HG03521 (cell line): ENCODE results near the gene SUGP1.

Experiments
- ATAC-seq: cut with Tn5 transposase; IDR thresholded peaks from one replicate; pipeline ENCODE4 v1.9.1; 2021; ENCODE audit warnings: mild to moderate bottlenecking, moderate library complexity; ENCODE audit not compliant: unreplicated experiment

Gene SUGP1

DNA sequence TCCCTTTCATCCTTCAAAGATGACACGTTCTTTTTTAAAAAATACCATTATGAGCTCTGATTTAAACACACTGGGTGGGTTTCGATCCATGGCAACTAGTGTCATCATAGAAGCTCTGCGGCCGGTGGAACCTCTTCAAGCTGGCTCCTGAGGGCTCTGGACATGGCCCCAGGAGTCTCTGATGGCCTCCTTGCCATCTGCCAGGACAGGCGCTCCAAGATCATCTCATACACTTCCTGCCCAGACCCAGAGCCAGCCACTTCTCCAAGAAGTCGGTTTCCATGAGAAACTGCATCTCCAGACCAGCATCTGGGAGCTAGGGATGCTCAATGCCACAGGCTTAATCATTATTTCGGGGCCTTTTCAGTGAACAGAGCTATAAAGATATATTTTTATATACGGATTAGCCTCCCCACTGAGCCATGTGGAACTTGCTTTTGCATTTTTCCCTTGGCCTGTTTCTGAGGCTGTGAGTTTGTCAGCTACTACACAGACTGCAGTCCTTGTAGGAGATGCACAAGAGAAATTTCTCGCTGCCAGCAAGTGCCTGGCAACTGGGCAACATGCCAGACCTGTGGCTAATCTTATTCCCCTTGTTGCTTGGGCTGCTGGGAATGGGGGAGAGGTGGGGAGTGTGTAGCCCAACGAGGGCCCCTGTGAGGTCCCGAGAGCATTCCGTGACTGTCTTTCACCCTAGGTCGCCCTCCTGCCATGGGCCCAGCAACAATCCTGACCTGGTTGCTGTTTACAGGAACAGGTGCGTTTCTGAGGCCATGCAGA, 15.9 kb downstream of the SUGP1 start:
- no peak for ATAC-seq

DNA sequence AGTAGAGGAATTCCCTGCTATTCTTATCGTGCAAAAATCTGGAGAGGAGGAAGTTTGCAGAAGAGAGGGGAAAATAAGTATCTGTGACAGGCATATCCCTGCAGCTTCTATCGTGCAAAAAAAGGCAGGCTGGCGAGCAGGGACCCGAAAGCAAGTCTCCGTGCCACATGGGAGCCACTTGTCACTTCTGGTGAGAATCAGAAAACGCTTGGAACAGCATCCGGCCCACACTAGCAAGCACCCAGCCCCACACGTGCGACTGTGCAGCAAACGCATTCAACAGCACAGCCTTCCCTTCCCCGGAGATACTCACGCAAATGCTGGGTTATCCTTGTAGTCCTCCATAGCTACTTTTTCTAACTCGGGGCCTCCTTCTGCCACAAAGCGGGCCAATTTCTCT, 16.9 kb downstream of the SUGP1 start:
- no peak for ATAC-seq

DNA sequence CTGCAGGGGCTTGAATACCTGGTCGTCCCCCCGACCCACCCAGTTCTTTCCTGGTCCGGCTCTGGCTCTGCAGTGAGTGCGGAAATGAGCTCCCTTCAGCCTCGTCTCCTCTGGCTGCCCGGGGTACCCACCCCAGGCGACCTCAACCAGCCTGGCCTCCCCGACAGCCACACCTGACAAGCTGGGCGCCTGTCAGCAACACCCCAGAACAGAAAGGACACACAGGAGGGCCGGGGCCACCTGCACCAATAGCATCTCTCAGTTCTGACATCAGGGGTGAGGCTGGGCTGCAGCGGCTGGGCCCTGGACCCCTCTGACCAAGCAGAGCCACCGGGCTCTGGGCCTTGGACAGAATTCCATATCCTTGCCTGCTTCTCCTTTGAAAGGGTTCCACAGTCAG, 19.7 kb downstream of the SUGP1 start:
- ATAC-seq, result no peak

DNA sequence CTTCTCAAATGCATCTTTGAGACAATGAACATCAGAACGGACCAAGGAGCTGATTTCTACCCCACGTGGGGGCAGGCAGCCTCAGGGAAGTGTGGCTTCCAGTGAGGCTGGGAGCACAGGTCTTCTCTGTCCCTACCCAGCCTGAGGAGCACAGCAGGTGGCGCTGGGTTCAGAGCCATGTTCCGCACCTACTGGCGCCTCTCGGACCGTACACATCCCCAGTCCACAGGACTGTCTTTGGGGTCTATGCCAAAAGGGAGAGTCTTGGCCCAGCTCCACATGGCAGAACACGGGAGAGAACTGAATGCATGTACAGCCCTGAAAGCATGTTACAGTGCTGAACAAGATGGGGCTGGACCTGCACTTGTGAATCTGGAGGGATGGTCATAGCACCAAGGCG, 22.6 kb downstream of the SUGP1 start:
- ATAC-seq, result no peak

DNA sequence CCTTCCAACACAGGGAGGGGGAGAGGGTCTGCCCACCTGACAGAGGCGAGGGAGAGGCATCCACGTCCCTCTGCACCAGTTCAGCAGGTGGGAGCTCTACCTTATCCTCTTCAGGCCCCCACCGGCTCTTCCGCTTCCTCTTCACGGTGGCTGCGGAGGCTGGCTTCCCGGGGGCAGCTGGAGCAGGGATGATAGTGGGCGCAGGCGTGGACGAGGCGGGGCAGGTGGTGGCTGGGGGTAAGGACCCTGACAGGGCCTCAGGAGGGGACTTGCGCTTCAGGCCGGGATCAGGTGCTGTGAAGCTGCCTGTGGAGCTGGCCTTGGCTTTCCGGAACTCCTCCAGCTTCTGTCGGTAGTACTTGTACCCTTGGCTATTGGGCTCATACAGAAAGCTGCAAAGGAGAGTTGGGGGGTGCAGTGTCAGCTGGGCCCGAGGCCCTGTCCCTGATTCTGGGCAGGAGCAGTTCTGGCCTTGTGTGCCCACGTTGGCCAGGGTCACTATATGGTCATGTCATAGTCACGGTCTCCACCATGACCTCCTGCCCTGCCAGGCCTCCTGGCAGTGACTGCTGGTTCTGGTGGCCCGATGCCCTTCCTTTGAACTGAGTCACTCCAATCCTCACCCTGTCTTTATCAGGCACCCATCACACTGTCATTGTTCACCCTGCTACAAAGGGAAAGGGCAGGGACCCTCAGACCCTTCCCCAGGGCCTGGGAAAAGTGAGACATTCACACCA, 23.2 kb downstream of the SUGP1 start:
- ATAC-seq, result no peak

- ATAC-seq, result no peak
Observed at GRCh38 chr19:19294914-19295313, 25.4 kb downstream of the SUGP1 start.

DNA sequence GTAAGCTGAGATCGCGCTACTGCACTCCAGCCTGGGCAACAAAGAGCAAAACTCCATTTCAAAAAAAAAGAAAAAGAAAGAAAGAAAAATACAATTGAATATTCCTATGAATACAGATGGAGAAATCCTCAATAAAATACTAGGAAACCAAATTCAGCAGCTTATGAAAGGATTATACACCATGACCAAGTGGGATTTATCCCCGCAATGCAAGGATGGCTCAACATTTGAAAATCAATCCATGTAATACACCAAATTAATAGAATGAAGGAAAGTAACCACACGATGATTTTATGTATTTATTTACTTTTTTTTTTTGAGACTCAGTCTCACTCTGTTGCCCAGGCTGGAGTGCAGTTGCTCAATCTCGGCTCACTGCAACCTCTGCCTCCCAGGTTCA, 27.7 kb downstream of the SUGP1 start:
- no peak for ATAC-seq

GRCh38 chr19:19285686-19286085, 34.6 kb downstream of the SUGP1 start:
- no peak for ATAC-seq

- ATAC-seq, result no peak
Observed at GRCh38 chr19:19280561-19280960, 39.7 kb downstream of the SUGP1 start.

DNA sequence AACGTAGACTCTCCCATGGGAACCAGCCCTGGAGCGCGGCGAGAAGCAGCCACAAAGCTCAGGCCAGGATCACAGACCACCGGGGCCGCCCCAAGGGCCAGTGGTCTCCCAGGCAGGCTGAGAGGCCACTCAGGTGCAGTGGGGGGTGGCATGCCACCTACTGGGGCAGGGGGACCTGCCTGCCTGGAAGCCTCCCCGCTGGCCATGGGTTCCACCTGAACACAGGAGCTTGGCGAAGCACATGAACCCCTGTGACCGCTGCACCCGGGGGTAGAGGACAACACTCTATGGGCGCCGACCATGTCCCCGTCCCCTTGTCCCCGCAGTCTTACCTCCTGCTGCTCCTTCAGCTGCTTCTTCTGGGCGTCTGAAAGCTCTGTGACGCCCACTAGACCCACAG, 40.5 kb downstream of the SUGP1 start:
- no peak for ATAC-seq

DNA sequence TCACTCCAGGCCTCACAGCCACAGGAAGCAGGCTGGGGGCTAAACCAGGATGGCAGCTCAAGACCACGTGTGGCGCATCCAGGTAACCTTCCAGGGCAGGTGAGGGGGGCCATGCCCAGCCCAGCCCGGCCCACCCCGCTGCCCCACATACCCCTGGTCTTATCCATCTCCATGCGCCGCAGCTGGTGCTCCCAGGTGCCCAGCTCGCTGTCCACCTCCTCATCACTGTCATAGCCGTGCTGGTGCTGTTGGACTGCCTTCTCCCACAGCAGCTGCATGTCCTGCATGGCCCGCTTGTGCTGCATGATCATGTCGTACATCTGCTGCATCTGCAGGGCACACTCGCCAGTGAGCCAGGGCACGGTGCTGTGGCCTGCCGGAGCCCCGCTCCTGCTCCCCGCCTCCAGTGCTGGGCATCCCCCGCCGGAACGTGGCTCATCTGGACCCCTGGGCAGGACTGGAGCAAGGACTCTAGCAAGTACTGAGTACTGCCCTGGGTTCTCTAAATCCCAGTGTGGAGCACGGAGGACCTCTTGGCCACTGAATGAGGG, 41.2 kb downstream of the SUGP1 start:
- no peak for ATAC-seq

GRCh38 chr19:19278315-19278714, 42.0 kb downstream of the SUGP1 start:
- ATAC-seq, result no peak

GRCh38 chr19:19276851-19277250, 43.5 kb downstream of the SUGP1 start:
- no peak for ATAC-seq

GRCh38 chr19:19276386-19276785, 43.9 kb downstream of the SUGP1 start:
- no peak for ATAC-seq

- no peak for ATAC-seq
Observed at GRCh38 chr19:19274716-19275565, 45.4 kb downstream of the SUGP1 start.

GRCh38 chr19:19274146-19274545, 46.2 kb downstream of the SUGP1 start:
- no peak for ATAC-seq

DNA sequence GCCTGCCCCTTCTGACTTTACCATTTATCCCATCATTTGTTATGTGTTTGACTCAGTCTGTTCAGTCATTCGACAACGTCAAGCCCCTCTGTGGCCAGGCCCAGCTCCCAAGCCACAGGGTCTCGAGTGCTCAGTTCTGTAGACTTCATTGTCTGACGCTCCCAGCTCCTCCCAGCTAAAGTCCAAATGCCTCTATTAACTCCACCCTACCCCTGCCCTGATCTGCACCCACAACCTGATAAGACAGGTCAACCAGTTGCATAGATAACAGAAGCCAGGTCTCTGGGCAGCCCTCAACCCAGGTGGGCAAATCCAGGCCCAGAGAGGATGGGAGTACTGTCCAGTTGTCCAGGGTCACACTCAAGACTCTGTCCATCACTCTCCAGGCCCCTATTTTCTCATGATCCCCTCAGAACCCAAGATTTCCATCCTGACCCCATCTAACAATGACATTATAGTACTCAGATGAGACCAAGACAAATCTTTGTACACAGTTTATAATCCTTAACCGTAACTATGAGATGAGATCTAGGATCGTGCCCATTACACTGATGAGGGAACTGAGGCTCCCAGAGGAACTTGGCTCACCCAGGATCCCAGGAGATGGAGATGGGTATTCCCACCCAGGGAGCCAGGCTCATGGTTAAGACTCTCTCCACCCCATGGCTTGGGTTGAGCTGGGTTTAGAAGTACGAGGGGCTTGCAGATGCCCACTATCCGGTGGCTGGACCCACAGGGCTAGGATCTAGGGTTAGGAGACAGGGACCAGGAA, 48.3 kb downstream of the SUGP1 start:
- no peak for ATAC-seq

- ATAC-seq, result no peak
Observed at GRCh38 chr19:19270749-19271571, 49.3 kb downstream of the SUGP1 start.

DNA sequence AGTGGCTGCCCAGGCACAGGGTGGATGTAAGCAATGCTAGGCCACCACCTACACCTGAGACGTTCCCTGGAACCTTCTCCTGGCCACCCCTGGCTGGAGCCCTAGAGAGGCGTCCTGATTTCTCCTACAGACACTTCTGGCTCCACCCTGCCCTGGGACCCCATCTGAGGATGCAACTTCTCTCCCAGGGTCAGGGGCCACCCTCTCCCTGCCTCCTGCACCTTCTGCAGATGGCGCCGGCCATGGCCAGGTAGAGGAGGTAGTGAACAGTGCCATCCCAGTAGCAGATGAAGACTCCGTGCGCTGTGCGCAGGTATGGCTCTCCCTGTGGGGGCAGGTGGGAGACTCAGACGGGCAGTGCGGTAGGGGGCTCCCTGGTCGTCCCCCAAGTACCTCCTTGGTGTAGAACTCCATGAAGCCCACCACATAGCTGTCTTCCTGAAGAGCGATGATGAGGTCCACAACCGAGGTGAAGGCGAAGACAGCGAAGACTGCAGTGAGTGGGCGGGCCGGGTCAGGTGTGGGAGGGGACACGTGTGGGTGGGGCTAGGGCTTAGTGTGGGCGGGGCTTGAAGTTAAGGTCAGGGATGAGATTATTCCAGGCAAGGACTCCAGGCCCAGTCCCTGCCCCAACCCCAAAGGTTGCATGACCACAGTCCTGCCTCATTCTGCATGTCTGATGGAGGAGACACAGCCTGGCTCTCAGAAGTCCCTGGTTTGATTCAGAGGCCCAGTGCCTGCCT, 50.2 kb downstream of the SUGP1 start:
- ATAC-seq, result no peak
